ENCODE data around the gene GPR6. TPM values are rescaled to one million over a fixed set of nuclear protein-coding genes. Genes with fewer than 3 reads are reported as not detected.

Gene GPR6
- total and polyA plus RNA-seq, 2 of the 8 experiments (the other 6 are each of a cell fraction or from before 2014, with no cell fraction given) = 0.18 to 0.37 TPM

DNA sequence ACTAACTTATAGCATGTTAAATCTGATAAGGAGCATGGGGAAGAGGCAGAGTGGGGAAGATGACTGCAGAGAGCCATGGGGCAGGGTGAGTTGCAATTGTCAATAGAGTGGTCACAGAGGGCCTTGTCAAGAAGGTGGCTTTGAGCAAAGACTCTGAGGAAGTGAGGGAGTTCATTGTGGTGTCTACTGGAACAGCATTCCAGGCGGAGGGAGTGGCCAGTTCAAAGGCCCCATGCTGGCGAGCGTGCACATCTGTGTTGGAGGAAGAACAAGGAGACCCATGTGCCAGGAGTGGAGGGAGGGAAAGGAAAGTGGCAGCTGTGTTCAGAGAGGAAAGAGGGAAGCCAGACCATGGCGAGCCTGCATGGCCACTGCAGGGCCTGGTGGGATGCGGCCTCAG lies 15.8 kb upstream of the GPR6 start (continued):
- TF ChIP-seq ATF2 (IDR thresholded peaks at IDR 0.05; ENCODE audit: low read length) (no peak), RFX5 (IDR thresholded peaks at IDR 0.05; ENCODE audit: borderline replicate concordance, low read depth, low read length) (no peak)

Measured in H1 (cell line).